Hematopoietic multipotent progenitor cell (in vitro differentiated cells): ENCODE measurements around the gene GABBR1. TPM values are rescaled to one million over a fixed set of nuclear protein-coding genes. Genes with fewer than 3 reads are reported as not detected.

Experiments used
- DNase-seq, 3 donors: peaks; one replicate each; pipeline ENCODE4 v3.0.0-alpha.2; 2011 to 2015; ENCODE audit warnings: low read depth in 2 of 3, low spot score in 2 of 3
- total RNA-seq: library from RNA; depleted of rRNA; stranded (reverse); fragments of >200 nt; gene quantifications from one replicate; pipeline ENCODE4 v1.2.3, GENCODE V29; 2012

Gene GABBR1
- total RNA-seq, 1 donor = 19.1 TPM

GRCh38 chr6:29530671-29531310, 102.2 kb downstream of the GABBR1 start:
- DNase-seq = no peak

DNA sequence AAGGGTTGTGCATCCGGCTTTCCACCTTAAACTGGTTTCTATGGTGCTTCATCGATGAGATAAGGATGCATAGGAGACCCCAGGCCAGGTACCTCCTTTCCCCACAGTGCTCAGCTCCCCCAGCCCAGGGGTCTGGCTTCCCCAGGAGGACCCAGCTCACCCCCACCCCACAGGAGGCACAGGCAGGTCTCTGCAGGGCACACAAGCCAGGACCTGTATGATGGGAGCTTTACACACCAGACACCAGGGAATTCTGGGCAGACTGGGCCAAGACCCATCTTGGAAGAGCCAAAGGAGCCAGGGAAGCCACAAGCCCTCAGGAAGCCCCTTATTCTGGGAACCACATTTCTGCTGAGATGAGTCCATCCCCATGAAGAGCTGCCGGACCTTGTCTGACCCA, 103.0 kb downstream of the GABBR1 start:
- DNase-seq = no peak

DNA sequence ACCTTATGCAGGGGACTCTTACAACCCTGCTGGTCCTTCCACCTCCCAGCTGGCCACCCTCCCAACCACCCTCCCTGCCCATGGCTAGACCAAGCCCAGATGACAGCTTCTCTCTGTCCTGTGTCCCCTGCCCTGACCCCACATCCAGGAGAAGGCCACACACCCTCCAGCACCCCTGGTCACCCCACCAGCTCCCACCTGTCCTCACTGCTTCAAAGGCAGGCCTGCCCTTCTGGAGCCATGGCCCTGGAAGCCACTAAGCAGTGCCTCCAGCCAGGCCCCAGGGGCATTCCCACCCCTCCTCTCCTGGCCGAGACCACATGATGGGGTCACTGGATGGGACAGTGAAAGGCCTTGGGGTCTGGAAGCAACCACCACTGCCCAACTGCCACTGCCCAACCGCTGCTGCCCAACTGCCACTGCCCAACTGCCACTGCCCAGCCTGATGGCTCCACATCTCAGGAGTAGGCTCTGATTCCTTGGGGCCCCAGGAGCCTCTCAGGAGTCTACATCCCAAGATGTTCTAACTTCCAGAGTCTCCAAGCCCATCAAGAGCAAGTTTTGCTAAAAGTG, 103.9 kb downstream of the GABBR1 start:
- no peak for DNase-seq

DNA sequence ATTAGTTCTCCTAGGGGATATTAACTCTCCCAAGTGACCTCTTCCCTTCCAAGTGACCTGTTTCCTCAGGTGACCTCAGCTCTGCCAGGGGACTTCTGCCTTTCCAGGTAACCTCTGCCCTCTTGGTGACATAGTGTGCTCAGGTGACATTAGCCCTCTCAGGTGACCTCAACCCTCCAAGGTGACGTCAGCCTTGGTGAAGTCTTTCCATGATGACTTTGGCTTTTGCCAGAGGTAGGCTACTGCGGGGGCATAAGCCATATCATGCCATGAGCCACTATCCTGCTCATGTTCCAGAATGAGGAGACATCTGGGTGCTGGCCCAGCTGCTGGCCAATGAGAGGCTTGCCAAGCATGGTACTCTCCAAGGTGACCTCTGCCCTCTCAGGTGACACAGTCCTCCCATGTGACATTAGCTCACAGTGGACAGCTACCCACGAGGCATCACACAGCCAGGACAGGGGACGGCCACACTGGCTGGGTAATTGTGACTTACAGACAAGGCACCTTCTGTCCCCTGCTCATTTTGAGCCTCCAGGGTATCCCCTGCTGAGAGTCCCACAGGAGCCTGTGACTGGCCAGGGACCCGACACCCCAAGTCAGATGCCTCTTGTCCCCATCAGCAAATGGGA, 104.6 kb downstream of the GABBR1 start:
- DNase-seq = no peak

- DNase-seq = no peak
Measured at GRCh38 chr6:29527564-29527963, 105.4 kb downstream of the GABBR1 start.

- DNase-seq = peak in 1 of 3 donors; percentile 14
Measured at GRCh38 chr6:29527126-29527525, 105.9 kb downstream of the GABBR1 start.

DNA sequence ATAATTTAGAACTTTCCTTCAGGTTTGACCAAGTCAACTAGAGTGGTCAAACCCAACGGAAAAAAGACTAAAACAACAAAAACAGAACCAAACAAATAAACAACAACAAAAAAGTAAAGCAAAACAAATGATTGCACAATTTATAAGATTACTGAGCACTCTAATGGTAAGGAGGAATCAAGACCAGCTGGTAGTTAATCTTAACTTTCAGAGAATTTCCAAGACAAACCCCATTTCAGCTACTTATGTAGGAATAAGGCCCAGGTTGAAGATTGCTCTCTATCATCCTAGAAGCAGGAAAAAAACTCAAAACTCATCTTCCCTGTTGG, 107.7 kb downstream of the GABBR1 start:
- no peak for DNase-seq

DNA sequence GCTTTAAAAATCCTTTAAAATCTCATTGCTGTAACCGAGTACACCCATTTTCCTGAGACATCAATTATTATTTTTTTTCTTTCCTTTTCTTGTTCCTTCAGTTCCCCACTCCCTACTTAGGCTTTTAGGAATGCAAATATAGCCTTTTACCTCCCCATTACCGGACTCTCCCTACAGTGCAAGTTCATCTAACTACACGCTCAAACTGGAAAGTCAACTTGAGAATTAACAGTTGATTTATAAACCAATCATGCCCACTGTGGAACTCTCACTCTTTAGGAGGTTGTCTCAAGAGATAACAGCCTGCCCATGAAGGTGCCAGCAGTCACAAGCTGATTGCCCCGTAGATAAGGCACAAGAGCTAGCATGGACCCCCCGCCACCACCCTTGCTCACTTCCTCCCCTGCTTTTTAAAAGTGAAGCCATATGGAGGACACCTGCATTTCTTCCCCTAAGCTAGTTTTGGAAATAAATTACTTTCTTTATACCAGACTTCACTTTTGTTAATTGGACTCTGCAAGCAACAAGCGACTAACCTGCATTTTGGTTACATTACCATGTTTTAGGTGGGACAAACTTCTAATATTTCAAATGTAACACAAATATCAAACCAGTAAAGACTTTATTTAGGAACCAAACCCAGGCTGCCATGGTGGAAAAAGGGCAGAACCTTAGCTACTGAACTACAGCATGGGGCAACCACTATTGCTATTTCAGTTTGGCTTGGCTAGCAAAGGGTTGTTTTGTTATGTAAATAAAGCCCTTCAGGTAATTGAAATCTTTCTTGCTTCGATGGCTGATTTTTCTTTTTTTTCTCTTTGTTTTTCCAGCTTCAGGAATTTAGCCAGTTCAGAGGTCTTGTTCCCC, 108.3 kb downstream of the GABBR1 start:
- DNase-seq = peak in 2 of 3 donors; percentile 15 to 65

- DNase-seq = no peak
Measured at GRCh38 chr6:29524044-29524443, 108.9 kb downstream of the GABBR1 start.

- no peak for DNase-seq
Measured at GRCh38 chr6:29522227-29522626, 110.8 kb downstream of the GABBR1 start.

DNA sequence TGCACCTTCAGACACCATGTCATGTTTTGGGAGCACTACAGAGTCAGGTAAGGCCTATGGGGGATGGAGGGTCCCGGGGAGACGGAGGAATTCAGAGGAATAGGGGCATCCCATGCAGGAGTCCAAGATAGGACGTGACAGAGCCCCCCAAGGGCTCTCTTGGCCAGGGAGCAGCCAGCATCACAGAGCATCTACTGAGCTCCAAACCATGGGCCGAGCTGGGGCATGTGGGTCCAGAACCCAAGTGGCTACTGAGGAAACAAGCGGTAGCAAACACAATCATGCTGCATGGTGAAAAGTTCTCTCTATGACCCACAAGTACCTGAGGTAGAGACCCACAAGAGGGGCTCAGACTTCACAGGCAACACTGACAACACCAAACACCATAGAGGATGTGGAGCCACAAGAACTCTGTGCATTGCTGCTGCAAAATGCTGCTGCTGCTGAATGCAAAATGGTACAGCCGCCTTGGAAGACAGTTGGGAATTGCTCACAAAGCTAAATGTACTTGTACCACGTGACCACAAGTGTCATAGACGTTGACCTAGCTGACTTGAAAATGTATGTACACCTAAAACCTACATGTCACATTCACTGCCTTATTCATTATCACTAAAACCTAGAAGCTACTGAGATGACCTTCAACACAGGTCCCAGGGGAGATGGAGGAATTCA, 111.8 kb downstream of the GABBR1 start:
- DNase-seq = no peak

- DNase-seq = no peak
Measured at GRCh38 chr6:29520232-29520631, 112.8 kb downstream of the GABBR1 start.

- no peak for DNase-seq
Measured at GRCh38 chr6:29519291-29520010, 113.5 kb downstream of the GABBR1 start.

- DNase-seq = no peak
Measured at GRCh38 chr6:29517728-29518440, 115.1 kb downstream of the GABBR1 start.

DNA sequence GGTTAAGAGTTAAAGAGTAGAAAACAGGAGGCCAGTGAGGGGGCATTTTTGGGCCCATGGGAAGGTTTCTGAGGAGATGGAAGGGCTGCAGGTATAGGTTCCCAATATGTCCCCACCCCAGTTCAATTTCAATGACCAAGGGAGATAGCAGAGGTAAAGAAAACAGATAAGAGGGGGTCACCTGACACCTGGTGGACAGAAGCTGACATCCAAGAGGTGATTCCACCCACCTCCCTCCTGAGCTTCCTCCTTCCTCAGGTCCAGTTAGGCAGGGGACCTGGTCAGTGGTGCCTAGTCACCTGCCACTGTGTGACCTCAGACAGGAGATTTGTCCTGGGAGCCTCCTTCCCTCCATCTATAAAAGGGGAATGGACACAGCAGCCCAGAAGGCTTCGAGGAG, 115.7 kb downstream of the GABBR1 start:
- DNase-seq = no peak

DNA sequence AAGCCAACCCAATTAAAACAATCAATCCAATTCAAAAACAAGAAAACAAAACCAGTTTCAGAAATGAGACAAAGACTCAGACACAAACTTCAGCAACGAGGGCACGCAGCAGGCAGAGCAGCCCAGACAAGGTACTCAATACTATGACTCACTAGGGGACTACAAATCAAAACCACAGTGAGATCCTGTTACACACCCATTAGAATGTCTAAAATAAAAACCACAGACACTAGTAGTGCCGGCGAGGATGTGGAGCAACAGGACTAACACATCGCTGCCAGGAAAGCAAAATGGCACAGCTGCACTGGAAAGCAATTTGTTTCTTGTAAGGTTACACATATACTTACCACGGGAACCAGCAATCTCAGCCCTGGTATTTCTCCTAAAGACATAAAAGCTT, 116.9 kb downstream of the GABBR1 start:
- DNase-seq = peak in 2 of 3 donors; percentile 56 to 70

- DNase-seq = no peak
Measured at GRCh38 chr6:29510746-29511300, 122.2 kb downstream of the GABBR1 start.

GRCh38 chr6:29510202-29510601, 122.8 kb downstream of the GABBR1 start:
- peak in 2 of 3 donors; percentile 15 to 35 for DNase-seq
